HEK293 (cell line): ENCODE data around the gene DOCK8.
A peak's percentile ranks its signal among the peaks of the same experiment; 100 is the strongest.

Experiments used
- CTCF ChIA-PET: fragments of 350-600 bp; formaldehyde crosslinking; extraction: SDS; loops from one replicate; lab custom pipeline; 2021; ENCODE audit warnings: antibody characterized with exemption; lab: Yijun Ruan, JAX
- POLR2A ChIA-PET: fragments of 300-600 bp; formaldehyde crosslinking; extraction: SDS; loops from one replicate; lab custom pipeline; 2020; ENCODE audit warnings: antibody characterized with exemption, inconsistent platforms; lab: Yijun Ruan, JAX
- H3K27ac ChIP-seq: fragments of 200-500 bp; sonication (Bioruptor generic); 2 replicates; pipeline ENCODE4 v1.5.1; 2014; ENCODE audit warnings: low read depth, low read length, control low read depth, inconsistent platforms; ENCODE audit errors: extremely low read depth
- H3K36me3 ChIP-seq, 2 experiments: fragments of 200-500 bp in 1 of 2; sonication (Bioruptor generic) in 1 of 2; 1 replicate in 1 of 2; 2 replicates in 1 of 2; pipeline ENCODE4 v1.5.1; 2014 to 2017; ENCODE audit warnings: inconsistent platforms in 2 of 2, low read length in 2 of 2; ENCODE audit not compliant: control insufficient read depth in 2 of 2, insufficient read depth in 1 of 2
- H3K4me1 ChIP-seq: fragments of 200-500 bp; sonication (Bioruptor generic); 2 replicates; pipeline ENCODE4 v1.5.1; 2014; ENCODE audit warnings: mild to moderate bottlenecking, low read length, inconsistent platforms; ENCODE audit not compliant: control insufficient read depth, insufficient read depth
- H3K4me3 ChIP-seq: 2 replicates; pipeline ENCODE4 v1.5.1; 2011; ENCODE audit warnings: low read depth, mild to moderate bottlenecking, control low read depth, low read length, moderate library complexity
- H3K9me3 ChIP-seq: fragments of 200-500 bp; sonication (Bioruptor generic); 2 replicates; pipeline ENCODE4 v1.5.1; 2014; ENCODE audit warnings: low read depth, low read length, inconsistent platforms; ENCODE audit not compliant: control insufficient read depth, insufficient read depth
- EGR2 ChIP-seq: fragments of 450-650 bp; formaldehyde crosslinking; IDR thresholded peaks from 2 replicates; pipeline ENCODE4 v1.5.1; 2016; ENCODE audit warnings: low read depth, missing biosample characterization, missing genetic modification characterization
- ZBTB8A ChIP-seq: fragments of 450-650 bp; formaldehyde crosslinking; IDR thresholded peaks from 2 replicates; pipeline ENCODE4 v1.5.1; 2016; ENCODE audit warnings: missing biosample characterization, missing genetic modification characterization
- ZEB2 ChIP-seq: fragments of 450-650 bp; formaldehyde crosslinking; IDR thresholded peaks from 2 replicates; pipeline ENCODE4 v1.5.1; 2016; ENCODE audit warnings: missing biosample characterization, missing genetic modification characterization
- ZNF112 ChIP-seq: fragments of 450-650 bp; formaldehyde crosslinking; IDR thresholded peaks from 2 replicates; pipeline ENCODE4 v1.5.0; 2017; ENCODE audit warnings: missing biosample characterization, missing genetic modification characterization
- ZNF174 ChIP-seq: fragments of 450-650 bp; formaldehyde crosslinking; IDR thresholded peaks from 2 replicates; pipeline ENCODE4 v1.5.0; 2017; ENCODE audit warnings: missing biosample characterization, mild to moderate bottlenecking, missing genetic modification characterization
- ZNF221 ChIP-seq: fragments of 450-650 bp; formaldehyde crosslinking; IDR thresholded peaks from 2 replicates; pipeline ENCODE4 v1.5.1; 2017; ENCODE audit warnings: missing biosample characterization, missing genetic modification characterization, borderline replicate concordance
- ZNF335 ChIP-seq: fragments of 450-650 bp; formaldehyde crosslinking; conservative IDR thresholded peaks from 2 replicates; pipeline ENCODE4 v1.5.1; 2016; ENCODE audit warnings: missing biosample characterization, missing genetic modification characterization
- ZNF366 ChIP-seq: fragments of 450-650 bp; formaldehyde crosslinking; conservative IDR thresholded peaks from 2 replicates; pipeline ENCODE4 v1.5.1; 2016; ENCODE audit warnings: missing biosample characterization, missing genetic modification characterization
- TF ChIP-seq, protein P1 (sequence below): fragments of 450-650 bp; formaldehyde crosslinking; IDR thresholded peaks from 2 replicates; pipeline ENCODE4 v1.5.1; 2016; ENCODE audit warnings: missing biosample characterization, missing genetic modification characterization
- TF ChIP-seq, protein P2 (sequence below): fragments of 450-650 bp; formaldehyde crosslinking; IDR thresholded peaks from 2 replicates; pipeline ENCODE4 v1.5.1; 2016; ENCODE audit warnings: missing biosample characterization, missing genetic modification characterization, borderline replicate concordance
- TF ChIP-seq, protein P3 (sequence below): fragments of 450-650 bp; formaldehyde crosslinking; optimal IDR thresholded peaks from 2 replicates; pipeline ENCODE3; 2016; ENCODE audit warnings: missing biosample characterization, mild to moderate bottlenecking, missing genetic modification characterization
- TF ChIP-seq, protein P4 (sequence below): fragments of 450-650 bp; formaldehyde crosslinking; IDR thresholded peaks from 2 replicates; pipeline ENCODE4 v1.5.1; 2016; ENCODE audit warnings: missing biosample characterization, missing genetic modification characterization
- TF ChIP-seq, protein P5 (sequence below): fragments of 450-650 bp; formaldehyde crosslinking; IDR thresholded peaks from 2 replicates; pipeline ENCODE4 v1.5.1; 2016; ENCODE audit warnings: missing biosample characterization, missing genetic modification characterization, low read depth

DOCK8 gene

DNA sequence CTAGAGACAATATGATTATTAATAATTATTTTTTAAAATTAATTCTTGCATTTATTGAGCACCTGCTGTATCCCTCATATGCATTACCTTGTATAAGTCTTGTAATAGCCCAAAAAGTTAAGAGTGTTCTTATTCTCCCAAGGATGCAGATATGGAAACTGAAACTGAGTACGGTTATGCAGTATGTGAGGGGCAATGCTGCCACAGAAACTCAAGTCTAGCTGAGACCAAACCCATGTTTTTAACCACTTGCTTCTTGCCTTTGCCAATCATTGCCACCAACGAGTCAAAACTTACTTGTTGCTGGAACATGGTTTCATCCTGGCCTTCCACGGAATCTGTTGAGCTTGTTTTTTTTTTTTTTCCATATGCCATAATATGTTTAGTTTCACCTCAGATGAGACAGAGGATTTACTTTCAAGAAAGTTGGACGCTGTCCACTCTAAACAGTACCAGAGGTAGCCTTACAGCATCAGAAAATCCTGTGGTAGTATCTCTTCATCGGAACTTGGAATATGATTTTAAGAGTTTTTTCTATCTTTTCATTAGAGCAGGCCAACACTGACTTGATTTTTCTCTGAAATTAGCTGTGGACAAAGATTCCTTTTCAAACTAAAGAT lies 27.9 kb downstream of the DOCK8 start:
- Histone ChIP-seq H3K9me3 (no peaks in the 10 kb centered on the region), H3K4me1 (no peaks in the 10 kb centered on the region), H3K27ac (no peak overlapping the region), H3K36me3 (no peaks in the 10 kb centered on the region), H3K4me3 (no peak overlapping the region)
- TF ChIP-seq, protein P1, sequence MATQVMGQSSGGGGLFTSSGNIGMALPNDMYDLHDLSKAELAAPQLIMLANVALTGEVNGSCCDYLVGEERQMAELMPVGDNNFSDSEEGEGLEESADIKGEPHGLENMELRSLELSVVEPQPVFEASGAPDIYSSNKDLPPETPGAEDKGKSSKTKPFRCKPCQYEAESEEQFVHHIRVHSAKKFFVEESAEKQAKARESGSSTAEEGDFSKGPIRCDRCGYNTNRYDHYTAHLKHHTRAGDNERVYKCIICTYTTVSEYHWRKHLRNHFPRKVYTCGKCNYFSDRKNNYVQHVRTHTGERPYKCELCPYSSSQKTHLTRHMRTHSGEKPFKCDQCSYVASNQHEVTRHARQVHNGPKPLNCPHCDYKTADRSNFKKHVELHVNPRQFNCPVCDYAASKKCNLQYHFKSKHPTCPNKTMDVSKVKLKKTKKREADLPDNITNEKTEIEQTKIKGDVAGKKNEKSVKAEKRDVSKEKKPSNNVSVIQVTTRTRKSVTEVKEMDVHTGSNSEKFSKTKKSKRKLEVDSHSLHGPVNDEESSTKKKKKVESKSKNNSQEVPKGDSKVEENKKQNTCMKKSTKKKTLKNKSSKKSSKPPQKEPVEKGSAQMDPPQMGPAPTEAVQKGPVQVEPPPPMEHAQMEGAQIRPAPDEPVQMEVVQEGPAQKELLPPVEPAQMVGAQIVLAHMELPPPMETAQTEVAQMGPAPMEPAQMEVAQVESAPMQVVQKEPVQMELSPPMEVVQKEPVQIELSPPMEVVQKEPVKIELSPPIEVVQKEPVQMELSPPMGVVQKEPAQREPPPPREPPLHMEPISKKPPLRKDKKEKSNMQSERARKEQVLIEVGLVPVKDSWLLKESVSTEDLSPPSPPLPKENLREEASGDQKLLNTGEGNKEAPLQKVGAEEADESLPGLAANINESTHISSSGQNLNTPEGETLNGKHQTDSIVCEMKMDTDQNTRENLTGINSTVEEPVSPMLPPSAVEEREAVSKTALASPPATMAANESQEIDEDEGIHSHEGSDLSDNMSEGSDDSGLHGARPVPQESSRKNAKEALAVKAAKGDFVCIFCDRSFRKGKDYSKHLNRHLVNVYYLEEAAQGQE = 0 out of 2 replicates have a peak, but pooled peaks have one; percentile 31
- TF ChIP-seq, protein P2, sequence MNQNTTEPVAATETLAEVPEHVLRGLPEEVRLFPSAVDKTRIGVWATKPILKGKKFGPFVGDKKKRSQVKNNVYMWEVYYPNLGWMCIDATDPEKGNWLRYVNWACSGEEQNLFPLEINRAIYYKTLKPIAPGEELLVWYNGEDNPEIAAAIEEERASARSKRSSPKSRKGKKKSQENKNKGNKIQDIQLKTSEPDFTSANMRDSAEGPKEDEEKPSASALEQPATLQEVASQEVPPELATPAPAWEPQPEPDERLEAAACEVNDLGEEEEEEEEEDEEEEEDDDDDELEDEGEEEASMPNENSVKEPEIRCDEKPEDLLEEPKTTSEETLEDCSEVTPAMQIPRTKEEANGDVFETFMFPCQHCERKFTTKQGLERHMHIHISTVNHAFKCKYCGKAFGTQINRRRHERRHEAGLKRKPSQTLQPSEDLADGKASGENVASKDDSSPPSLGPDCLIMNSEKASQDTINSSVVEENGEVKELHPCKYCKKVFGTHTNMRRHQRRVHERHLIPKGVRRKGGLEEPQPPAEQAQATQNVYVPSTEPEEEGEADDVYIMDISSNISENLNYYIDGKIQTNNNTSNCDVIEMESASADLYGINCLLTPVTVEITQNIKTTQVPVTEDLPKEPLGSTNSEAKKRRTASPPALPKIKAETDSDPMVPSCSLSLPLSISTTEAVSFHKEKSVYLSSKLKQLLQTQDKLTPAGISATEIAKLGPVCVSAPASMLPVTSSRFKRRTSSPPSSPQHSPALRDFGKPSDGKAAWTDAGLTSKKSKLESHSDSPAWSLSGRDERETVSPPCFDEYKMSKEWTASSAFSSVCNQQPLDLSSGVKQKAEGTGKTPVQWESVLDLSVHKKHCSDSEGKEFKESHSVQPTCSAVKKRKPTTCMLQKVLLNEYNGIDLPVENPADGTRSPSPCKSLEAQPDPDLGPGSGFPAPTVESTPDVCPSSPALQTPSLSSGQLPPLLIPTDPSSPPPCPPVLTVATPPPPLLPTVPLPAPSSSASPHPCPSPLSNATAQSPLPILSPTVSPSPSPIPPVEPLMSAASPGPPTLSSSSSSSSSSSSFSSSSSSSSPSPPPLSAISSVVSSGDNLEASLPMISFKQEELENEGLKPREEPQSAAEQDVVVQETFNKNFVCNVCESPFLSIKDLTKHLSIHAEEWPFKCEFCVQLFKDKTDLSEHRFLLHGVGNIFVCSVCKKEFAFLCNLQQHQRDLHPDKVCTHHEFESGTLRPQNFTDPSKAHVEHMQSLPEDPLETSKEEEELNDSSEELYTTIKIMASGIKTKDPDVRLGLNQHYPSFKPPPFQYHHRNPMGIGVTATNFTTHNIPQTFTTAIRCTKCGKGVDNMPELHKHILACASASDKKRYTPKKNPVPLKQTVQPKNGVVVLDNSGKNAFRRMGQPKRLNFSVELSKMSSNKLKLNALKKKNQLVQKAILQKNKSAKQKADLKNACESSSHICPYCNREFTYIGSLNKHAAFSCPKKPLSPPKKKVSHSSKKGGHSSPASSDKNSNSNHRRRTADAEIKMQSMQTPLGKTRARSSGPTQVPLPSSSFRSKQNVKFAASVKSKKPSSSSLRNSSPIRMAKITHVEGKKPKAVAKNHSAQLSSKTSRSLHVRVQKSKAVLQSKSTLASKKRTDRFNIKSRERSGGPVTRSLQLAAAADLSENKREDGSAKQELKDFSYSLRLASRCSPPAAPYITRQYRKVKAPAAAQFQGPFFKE (tag by site-specific recombination) = no peak
- POLR2A ChIA-PET = interaction anchor here (0.8 kb wide), 1 partner anchor 15 kb away, joined by 4 read pairs; no protein-coding TSS in a partner anchor
- CTCF ChIA-PET = interaction anchor here (1.0 to 1.1 kb wide), 2 partner anchors 27 to 57 kb away, joined by 4 read pairs; no protein-coding TSS in a partner anchor

DNA sequence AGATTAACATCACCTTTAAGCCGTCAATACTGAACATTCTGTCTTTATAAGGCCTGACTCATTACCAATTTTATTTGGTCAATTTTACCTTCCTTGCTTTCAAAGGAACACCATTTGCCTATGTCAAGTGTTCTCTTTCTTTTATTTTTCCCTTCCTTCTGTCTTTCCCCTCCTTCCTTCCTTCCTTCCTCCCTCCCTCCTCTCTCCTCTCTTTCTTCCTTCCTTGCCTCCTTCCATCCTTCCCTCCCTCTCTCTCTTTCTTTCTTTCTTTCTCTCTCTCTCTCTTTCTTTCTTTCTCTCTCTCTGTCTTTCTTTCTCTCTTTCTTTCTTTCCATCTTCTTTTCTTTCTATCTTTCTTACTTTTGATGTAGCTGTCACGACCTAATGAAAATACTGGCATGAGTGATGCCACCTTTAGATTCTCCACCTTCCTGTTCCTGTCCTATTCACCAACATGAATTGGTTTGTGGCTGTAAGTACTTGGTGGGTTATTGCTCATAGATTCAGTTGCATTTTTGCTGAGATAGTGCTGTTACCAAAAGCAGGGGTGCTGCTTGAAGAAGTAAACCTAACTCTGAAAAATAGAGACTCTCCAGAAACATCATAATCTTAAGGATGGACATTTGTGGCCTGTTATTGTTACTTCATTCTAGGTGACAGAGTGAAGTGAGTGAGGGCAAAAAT lies 33.8 kb downstream of the DOCK8 start:
- H3K9me3 ChIP-seq = no peaks in the 10 kb centered on the region
- ChIA-PET CTCF (no interaction called here), POLR2A (no interaction called here)
- no peaks in the 10 kb centered on the region for H3K36me3 ChIP-seq
- H3K4me3 ChIP-seq = no peak overlapping the region
- H3K4me1 ChIP-seq = no peaks in the 10 kb centered on the region
- no peak overlapping the region for H3K27ac ChIP-seq
- TF ChIP-seq ZNF366 (tag by site-specific recombination) (peak; percentile 80), ZNF174 (tag by site-specific recombination) (no peak)

DNA sequence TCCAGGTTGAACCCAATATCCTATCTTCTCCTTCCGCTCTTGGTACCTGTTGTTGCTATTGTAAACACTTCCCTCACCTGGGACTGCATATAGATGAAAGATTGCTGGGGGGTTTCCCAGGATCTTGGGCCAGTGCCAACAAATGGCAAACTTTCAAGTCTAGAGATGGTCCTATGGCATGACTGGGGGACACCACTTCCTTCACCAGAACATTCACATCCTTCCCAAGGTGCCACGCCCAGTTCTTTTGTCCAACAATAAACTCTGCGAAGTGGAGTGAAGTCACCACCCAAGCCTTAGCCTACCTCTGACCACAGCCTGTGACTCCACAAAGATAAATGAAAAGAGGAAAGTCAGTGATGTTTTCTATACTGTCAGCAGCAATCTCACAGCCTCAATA lies 34.4 kb downstream of the DOCK8 start:
- no peak overlapping the region for H3K27ac ChIP-seq
- H3K4me3 ChIP-seq = no peak overlapping the region
- ChIA-PET CTCF (no interaction called here), POLR2A (no interaction called here)
- no peaks in the 10 kb centered on the region for H3K36me3 ChIP-seq
- no peaks in the 10 kb centered on the region for H3K9me3 ChIP-seq
- no peaks in the 10 kb centered on the region for H3K4me1 ChIP-seq
- TF ChIP-seq, protein P3, sequence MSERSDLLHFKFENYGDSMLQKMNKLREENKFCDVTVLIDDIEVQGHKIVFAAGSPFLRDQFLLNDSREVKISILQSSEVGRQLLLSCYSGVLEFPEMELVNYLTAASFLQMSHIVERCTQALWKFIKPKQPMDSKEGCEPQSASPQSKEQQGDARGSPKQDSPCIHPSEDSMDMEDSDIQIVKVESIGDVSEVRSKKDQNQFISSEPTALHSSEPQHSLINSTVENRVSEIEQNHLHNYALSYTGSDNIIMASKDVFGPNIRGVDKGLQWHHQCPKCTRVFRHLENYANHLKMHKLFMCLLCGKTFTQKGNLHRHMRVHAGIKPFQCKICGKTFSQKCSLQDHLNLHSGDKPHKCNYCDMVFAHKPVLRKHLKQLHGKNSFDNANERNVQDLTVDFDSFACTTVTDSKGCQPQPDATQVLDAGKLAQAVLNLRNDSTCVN (tag by site-specific recombination) = no peak
- no peak for TF ChIP-seq ZNF221 (tag by site-specific recombination)
- TF ChIP-seq ZEB2 (tag by site-specific recombination) = no peak
- TF ChIP-seq ZNF112 (tag by site-specific recombination) = no peak
- TF ChIP-seq, protein P4, sequence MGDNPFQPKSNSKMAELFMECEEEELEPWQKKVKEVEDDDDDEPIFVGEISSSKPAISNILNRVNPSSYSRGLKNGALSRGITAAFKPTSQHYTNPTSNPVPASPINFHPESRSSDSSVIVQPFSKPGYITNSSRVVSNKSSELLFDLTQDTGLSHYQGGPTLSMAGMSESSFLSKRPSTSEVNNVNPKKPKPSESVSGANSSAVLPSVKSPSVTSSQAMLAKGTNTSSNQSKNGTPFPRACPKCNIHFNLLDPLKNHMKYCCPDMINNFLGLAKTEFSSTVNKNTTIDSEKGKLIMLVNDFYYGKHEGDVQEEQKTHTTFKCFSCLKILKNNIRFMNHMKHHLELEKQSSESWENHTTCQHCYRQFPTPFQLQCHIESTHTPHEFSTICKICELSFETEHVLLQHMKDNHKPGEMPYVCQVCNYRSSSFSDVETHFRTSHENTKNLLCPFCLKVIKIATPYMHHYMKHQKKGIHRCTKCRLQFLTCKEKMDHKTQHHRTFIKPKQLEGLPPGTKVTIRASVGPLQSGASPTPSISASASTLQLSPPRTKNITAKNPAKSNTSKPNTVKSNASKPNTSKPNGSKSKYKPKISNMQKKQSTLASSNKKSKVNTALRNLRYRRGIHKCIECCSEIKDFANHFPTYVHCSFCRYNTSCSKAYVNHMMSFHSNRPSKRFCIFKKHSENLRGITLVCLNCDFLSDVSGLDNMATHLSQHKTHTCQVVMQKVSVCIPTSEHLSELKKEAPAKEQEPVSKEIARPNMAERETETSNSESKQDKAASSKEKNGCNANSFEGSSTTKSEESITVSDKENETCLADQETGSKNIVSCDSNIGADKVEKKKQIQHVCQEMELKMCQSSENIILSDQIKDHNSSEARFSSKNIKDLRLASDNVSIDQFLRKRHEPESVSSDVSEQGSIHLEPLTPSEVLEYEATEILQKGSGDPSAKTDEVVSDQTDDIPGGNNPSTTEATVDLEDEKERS (tag by site-specific recombination) = no peak
- no peak for TF ChIP-seq EGR2 (tag by site-specific recombination)
- TF ChIP-seq, protein P5, sequence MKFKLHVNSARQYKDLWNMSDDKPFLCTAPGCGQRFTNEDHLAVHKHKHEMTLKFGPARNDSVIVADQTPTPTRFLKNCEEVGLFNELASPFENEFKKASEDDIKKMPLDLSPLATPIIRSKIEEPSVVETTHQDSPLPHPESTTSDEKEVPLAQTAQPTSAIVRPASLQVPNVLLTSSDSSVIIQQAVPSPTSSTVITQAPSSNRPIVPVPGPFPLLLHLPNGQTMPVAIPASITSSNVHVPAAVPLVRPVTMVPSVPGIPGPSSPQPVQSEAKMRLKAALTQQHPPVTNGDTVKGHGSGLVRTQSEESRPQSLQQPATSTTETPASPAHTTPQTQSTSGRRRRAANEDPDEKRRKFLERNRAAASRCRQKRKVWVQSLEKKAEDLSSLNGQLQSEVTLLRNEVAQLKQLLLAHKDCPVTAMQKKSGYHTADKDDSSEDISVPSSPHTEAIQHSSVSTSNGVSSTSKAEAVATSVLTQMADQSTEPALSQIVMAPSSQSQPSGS = no peak
- no peak for TF ChIP-seq ZBTB8A
- TF ChIP-seq ZNF335 = no peak
